Fibroblast of lung (primary cell): ENCODE data around the gene VASN. TPM values are rescaled to one million over a fixed set of nuclear protein-coding genes. Genes with fewer than 3 reads are reported as not detected.

Source experiments
- DNase-seq, 2 donors: peaks; one replicate each; pipeline versions ENCODE4 v3.0.0 to v3.0.0-alpha.2; 2010; ENCODE audit warnings: low read depth in 2 of 2
- H2AFZ ChIP-seq: 2 replicates; pipeline ENCODE4 v1.5.1; 2012; ENCODE audit warnings: low read length, control low read depth, inconsistent platforms
- H3K27ac ChIP-seq: 2 replicates; pipeline ENCODE4 v1.5.1; 2011; ENCODE audit warnings: low read length, control low read depth; ENCODE audit not compliant: insufficient read depth
- H3K27me3 ChIP-seq: 2 replicates; pipeline ENCODE4 v1.5.1; 2011; ENCODE audit warnings: mild to moderate bottlenecking, low read length; ENCODE audit not compliant: control insufficient read depth, insufficient read depth
- H3K36me3 ChIP-seq: 2 replicates; pipeline ENCODE4 v1.5.1; 2011; ENCODE audit warnings: low read length; ENCODE audit not compliant: control insufficient read depth, insufficient read depth
- H3K4me1 ChIP-seq: 2 replicates; pipeline ENCODE4 v1.5.1; 2011; ENCODE audit warnings: low read length; ENCODE audit not compliant: control insufficient read depth, insufficient read depth; ENCODE audit errors: extremely low read depth
- H3K4me2 ChIP-seq: 2 replicates; pipeline ENCODE4 v1.5.1; 2011; ENCODE audit warnings: low read length, control low read depth; ENCODE audit not compliant: insufficient read depth; ENCODE audit errors: extremely low read depth
- H3K4me3 ChIP-seq, 4 experiments: fragments of 200-600 bp in 1 of 4; sonication (generic) in 1 of 4; replicated peaks in 1 of 4; 2 replicates each; pipeline ENCODE4 v1.5.1; 2011 to 2016; ENCODE audit warnings: low read length in 4 of 4, low read depth in 3 of 4, mild to moderate bottlenecking in 3 of 4, control low read depth in 2 of 4, inconsistent platforms in 1 of 4, mixed read lengths in 1 of 4; ENCODE audit not compliant: insufficient read depth in 1 of 4; ENCODE audit errors: control extremely low read depth in 1 of 4
- H3K79me2 ChIP-seq: 2 replicates; pipeline ENCODE4 v1.5.1; 2012; ENCODE audit warnings: mild to moderate bottlenecking, low read length, inconsistent platforms; ENCODE audit not compliant: control insufficient read depth, insufficient read depth
- H3K9ac ChIP-seq: 2 replicates; pipeline ENCODE4 v1.5.1; 2011; ENCODE audit warnings: mild to moderate bottlenecking, low read length, control low read depth; ENCODE audit not compliant: insufficient read depth
- H3K9me3 ChIP-seq: 2 replicates; pipeline ENCODE4 v1.5.1; 2012; ENCODE audit warnings: low read depth, low read length; ENCODE audit not compliant: control insufficient read depth, insufficient read depth
- H4K20me1 ChIP-seq: 2 replicates; pipeline ENCODE4 v1.5.1; 2011; ENCODE audit warnings: low read length; ENCODE audit not compliant: control insufficient read depth, insufficient read depth; ENCODE audit errors: extremely low read depth
- CTCF ChIP-seq, 2 donors: IDR thresholded peaks in 1 of 2; conservative IDR thresholded peaks in 1 of 2; 1 replicate in 1 of 2; 2 replicates in 1 of 2; pipeline ENCODE4 v1.5.1; 2011 to 2012; ENCODE audit warnings: low read length in 2 of 2, control low read depth in 1 of 2, inconsistent platforms in 1 of 2, low read depth in 1 of 2, mild to moderate bottlenecking in 1 of 2
- EZH2 ChIP-seq: IDR thresholded peaks from 2 replicates; pipeline ENCODE4 v1.5.1; 2012; ENCODE audit warnings: low read length, control low read depth, mild to moderate bottlenecking; ENCODE audit errors: missing control alignments
- polyA plus RNA-seq, 2 donors: library from polyadenylated mRNA; depleted of rRNA in 1 of 2; stranded (reverse) in 1 of 2; unstranded in 1 of 2; fragments of >200 nt; gene quantifications; 2 replicates each; pipeline ENCODE4 v1.2.1, GENCODE V29; 2011 to 2012; ENCODE audit warnings: missing spikeins in 1 of 2
- total RNA-seq: library from RNA; depleted of rRNA; stranded (reverse); fragments of >200 nt; gene quantifications from 2 replicates; pipeline ENCODE4 v1.2.1, GENCODE V29; 2014

The VASN gene
- total and polyA plus RNA-seq, 2 donors (not counting 1 experiment from before 2014, with no cell fraction given): 61.9 to 79.4 TPM

GRCh38 chr16:4353675-4354074 is 18.0 kb upstream of the VASN start:
- Histone ChIP-seq H3K9me3 (no peaks in the 10 kb centered on the region), H3K27me3 (no peaks in the 10 kb centered on the region), H3K4me1 (peaks cover 4% of the 10 kb centered on the region), H3K27ac (no peak overlapping the region), H3K79me2 (peaks cover 17% of the 10 kb centered on the region), H3K4me2 (no peak overlapping the region), H3K9ac (no peak overlapping the region), H2AFZ (no peak overlapping the region), H3K36me3 (peaks cover 2% of the 10 kb centered on the region), H3K4me3 (no peak overlapping the region), H4K20me1 (no peaks in the 10 kb centered on the region)
- TF ChIP-seq CTCF (conservative IDR thresholded peaks at IDR 0.05 in 1 of 2, IDR thresholded peaks at IDR 0.05 in 1 of 2; ENCODE audit: low read depth in 1 of 2, low read length in 2 of 2): no peak
- TF ChIP-seq EZH2: no peak
- no peak for DNase-seq

GRCh38 chr16:4354512-4355409 is 16.9 kb upstream of the VASN start:
- Histone ChIP-seq H3K9me3 (no peaks in the 10 kb centered on the region), H3K79me2 (peaks cover 10% of the 10 kb centered on the region), H3K27ac (no peak overlapping the region), H3K27me3 (no peaks in the 10 kb centered on the region), H3K9ac (no peak overlapping the region), H2AFZ (no peak overlapping the region), H3K4me2 (no peak overlapping the region), H4K20me1 (no peaks in the 10 kb centered on the region), H3K4me3 (no peak overlapping the region), H3K4me1 (peaks cover 4% of the 10 kb centered on the region), H3K36me3 (peaks cover 2% of the 10 kb centered on the region)
- no peak for DNase-seq
- no peak for TF ChIP-seq CTCF (conservative IDR thresholded peaks at IDR 0.05 in 1 of 2, IDR thresholded peaks at IDR 0.05 in 1 of 2; ENCODE audit: low read depth in 1 of 2, low read length in 2 of 2)
- TF ChIP-seq EZH2: no peak

- H4K20me1 ChIP-seq: no peaks in the 10 kb centered on the region
- no peak overlapping the region for H3K27ac ChIP-seq
- TF ChIP-seq CTCF (conservative IDR thresholded peaks at IDR 0.05 in 1 of 2, IDR thresholded peaks at IDR 0.05 in 1 of 2; ENCODE audit: low read depth in 1 of 2, low read length in 2 of 2) (no peak), EZH2 (no peak)
- no peaks in the 10 kb centered on the region for H3K4me1 ChIP-seq
- no peaks in the 10 kb centered on the region for H3K9me3 ChIP-seq
- no peak overlapping the region for H3K4me2 ChIP-seq
- peaks cover 4% of the 10 kb centered on the region for H3K36me3 ChIP-seq
- H2AFZ ChIP-seq: no peak overlapping the region
- no peaks in the 10 kb centered on the region for H3K79me2 ChIP-seq
- DNase-seq: no peak
- H3K4me3 ChIP-seq: no peak overlapping the region
- H3K9ac ChIP-seq: no peak overlapping the region
- H3K27me3 ChIP-seq: no peaks in the 10 kb centered on the region
Measured at GRCh38 chr16:4356820-4357219, 14.8 kb upstream of the VASN start.
